ENCODE measurements around the gene EPHA10.

GRCh38 chr1:37676281-37677142 is 88.4 kb downstream of the EPHA10 start:
- TF ChIP-seq GATA1 (IDR thresholded peaks at IDR 0.05; ENCODE audit: low read depth, low read length) (no peak), POLR2A (IDR thresholded peaks at IDR 0.05; ENCODE audit: low read length) (no peak)

Measured in erythroblast (primary cell).